ENCODE measurements around the gene KRTAP4-1. TPM values are rescaled to one million over a fixed set of nuclear protein-coding genes. Genes with fewer than 3 reads are reported as not detected.
"Not testable (repeated sequence)": the region's sequence is repeated elsewhere in the genome, so short reads cannot be mapped to it uniquely, and the experiment has no call there.

KRTAP4-1 gene
- total and polyA plus RNA-seq, 2 donors (not counting 3 experiments of a cell fraction or from before 2014, with no cell fraction given) = not detected

GRCh38 chr17:41190328-41190727 lies 5.6 kb upstream of the KRTAP4-1 start:
- Histone ChIP-seq H3K9ac (replicated peaks; ENCODE audit: extremely low read depth, insufficient read depth, low read length) (no peak overlapping the region), H3K27ac (ENCODE audit: insufficient read depth, low read depth, low read length) (no peak overlapping the region), H3K9me1 (replicated peaks; ENCODE audit: control insufficient read depth, extremely low read depth, insufficient read depth, low read length) (no peaks in the 10 kb centered on the region), H3K27me3 (ENCODE audit: control insufficient read depth in 2 of 2, insufficient read depth in 2 of 2, low read length in 2 of 2) (no peaks in the 10 kb centered on the region), H3K79me2 (ENCODE audit: control insufficient read depth, insufficient read depth, low read length) (no peaks in the 10 kb centered on the region), H3K36me3 (ENCODE audit: control insufficient read depth in 2 of 2, extremely low read depth in 1 of 2, insufficient read depth in 2 of 2, low read length in 2 of 2) (no peaks in the 10 kb centered on the region), H3K4me1 (ENCODE audit: control insufficient read depth, extremely low read depth, insufficient read depth, low read length) (no peaks in the 10 kb centered on the region), H2AFZ (ENCODE audit: low read depth, low read length) (no peak overlapping the region), H3K4me3 (replicated peaks in 1 of 3; ENCODE audit: insufficient read depth in 1 of 3, low read depth in 1 of 3, low read length in 3 of 3) (no peak overlapping the region), H3K4me2 (ENCODE audit: insufficient read depth, low read length) (no peak overlapping the region), H3K9me3 (replicated peaks; ENCODE audit: control insufficient read depth, insufficient read depth, low read length) (no peaks in the 10 kb centered on the region), H4K20me1 (replicated peaks; ENCODE audit: control insufficient read depth, extremely low read depth, insufficient read depth, low read length) (no peaks in the 10 kb centered on the region)
- POLR2A ChIA-PET = no interaction called here
- FAIRE-seq (no peak), DNase-seq (ENCODE audit: low read depth, low spot score) (no peak)
- dilution Hi-C loops (cut with MboI; ENCODE audit: extremely low pct_ligation_motif_present, low sequenced_read_pairs) = no loop called here
- intact Hi-C loops (cut with micrococcal nuclease) = no loop called here
- TF ChIP-seq MYC (IDR thresholded peaks at IDR 0.05; ENCODE audit: low read depth, low read length) (no peak), FOS (IDR thresholded peaks at IDR 0.05; ENCODE audit: borderline replicate concordance, insufficient read depth, low read length) (no peak), POLR2AphosphoS5 (IDR thresholded peaks at IDR 0.05; ENCODE audit: insufficient read depth, low read depth, low read length) (no peak), POLR2A (IDR thresholded peaks at IDR 0.05; ENCODE audit: low read depth, low read length) (no peak), CTCF (IDR thresholded peaks at IDR 0.05; ENCODE audit: extremely low read depth in 1 of 2, insufficient read depth in 1 of 2, low read depth in 1 of 2, low read length in 2 of 2) (no peak), JUN (IDR thresholded peaks at IDR 0.05; ENCODE audit: borderline replicate concordance, insufficient read depth, insufficient read length, low read depth) (no peak), GATA2 (IDR thresholded peaks at IDR 0.05; ENCODE audit: insufficient read depth, insufficient read length, low read depth, low read length) (no peak), EZH2 (IDR thresholded peaks at IDR 0.05; ENCODE audit: borderline replicate concordance, low read depth, low read length, severe bottlenecking) (no peak), MAX (IDR thresholded peaks at IDR 0.05; ENCODE audit: insufficient read depth, insufficient read length) (no peak)
- CTCF ChIA-PET = no interaction called here
- no TSS peak for BruUV-seq (replicated peaks)

- H3K9me3 ChIP-seq (replicated peaks; ENCODE audit: control insufficient read depth, insufficient read depth, low read length); POLR2A ChIA-PET; H3K4me2 ChIP-seq (ENCODE audit: insufficient read depth, low read length); H3K9me1 ChIP-seq (replicated peaks; ENCODE audit: control insufficient read depth, extremely low read depth, insufficient read depth, low read length); FAIRE-seq; H2AFZ ChIP-seq (ENCODE audit: low read depth, low read length); H4K20me1 ChIP-seq (replicated peaks; ENCODE audit: control insufficient read depth, extremely low read depth, insufficient read depth, low read length); intact Hi-C loops (cut with micrococcal nuclease); H3K9ac ChIP-seq (replicated peaks; ENCODE audit: extremely low read depth, insufficient read depth, low read length); H3K36me3 ChIP-seq (ENCODE audit: control insufficient read depth in 2 of 2, extremely low read depth in 1 of 2, insufficient read depth in 2 of 2, low read length in 2 of 2); dilution Hi-C loops (cut with MboI; ENCODE audit: extremely low pct_ligation_motif_present, low sequenced_read_pairs); H3K79me2 ChIP-seq (ENCODE audit: control insufficient read depth, insufficient read depth, low read length); H3K4me1 ChIP-seq (ENCODE audit: control insufficient read depth, extremely low read depth, insufficient read depth, low read length); DNase-seq (ENCODE audit: low read depth, low spot score); CTCF ChIA-PET; H3K4me3 ChIP-seq (replicated peaks in 1 of 3; ENCODE audit: insufficient read depth in 1 of 3, low read depth in 1 of 3, low read length in 3 of 3); H3K27me3 ChIP-seq (ENCODE audit: control insufficient read depth in 2 of 2, insufficient read depth in 2 of 2, low read length in 2 of 2); H3K27ac ChIP-seq (ENCODE audit: insufficient read depth, low read depth, low read length); BruUV-seq (replicated peaks): not testable (repeated sequence)
Measured at GRCh38 chr17:41189837-41190318, 5.2 kb upstream of the KRTAP4-1 start, which contains the start of gene KRTAP9-1. TSS of gene KRTAP9-1 (plus strand) at chr17:41189887. CDS start at chr17:41189887, 0 bp downstream.
